ENCODE results near the gene SPIRE2.
"Not testable (repeated sequence)": the region's sequence is repeated elsewhere in the genome, so short reads cannot be mapped to it uniquely, and the experiment has no call there.

The SPIRE2 gene

DNA sequence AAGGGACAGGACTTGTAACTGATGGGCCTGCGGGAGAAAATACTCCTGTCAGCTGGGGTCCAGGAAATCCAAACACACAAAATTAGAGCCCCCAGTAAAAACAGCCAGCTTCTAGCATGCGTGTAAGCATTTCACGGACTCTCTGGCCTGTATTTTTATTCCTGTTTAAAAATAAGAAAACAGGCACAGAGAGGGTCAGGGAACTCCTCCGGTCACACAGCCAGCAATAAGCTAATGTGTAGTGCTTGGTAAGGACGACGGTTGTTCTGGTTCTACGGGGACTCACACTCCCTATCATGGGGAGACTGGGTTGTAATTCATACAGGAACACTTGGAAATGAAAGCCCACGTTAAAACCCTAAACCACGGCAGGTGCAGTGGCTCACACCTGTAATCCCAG, 43.6 kb downstream of the SPIRE2 start:
- no peak for DNase-seq

GRCh38 chr16:89873109-89873971, 45.1 kb downstream of the SPIRE2 start, which contains the start of gene TCF25:
TSS of gene TCF25 (plus strand) at chr16:89873592. CDS start at chr16:89873668, 76 bp downstream.
- DNase-seq, result peak; percentile 55

DNA sequence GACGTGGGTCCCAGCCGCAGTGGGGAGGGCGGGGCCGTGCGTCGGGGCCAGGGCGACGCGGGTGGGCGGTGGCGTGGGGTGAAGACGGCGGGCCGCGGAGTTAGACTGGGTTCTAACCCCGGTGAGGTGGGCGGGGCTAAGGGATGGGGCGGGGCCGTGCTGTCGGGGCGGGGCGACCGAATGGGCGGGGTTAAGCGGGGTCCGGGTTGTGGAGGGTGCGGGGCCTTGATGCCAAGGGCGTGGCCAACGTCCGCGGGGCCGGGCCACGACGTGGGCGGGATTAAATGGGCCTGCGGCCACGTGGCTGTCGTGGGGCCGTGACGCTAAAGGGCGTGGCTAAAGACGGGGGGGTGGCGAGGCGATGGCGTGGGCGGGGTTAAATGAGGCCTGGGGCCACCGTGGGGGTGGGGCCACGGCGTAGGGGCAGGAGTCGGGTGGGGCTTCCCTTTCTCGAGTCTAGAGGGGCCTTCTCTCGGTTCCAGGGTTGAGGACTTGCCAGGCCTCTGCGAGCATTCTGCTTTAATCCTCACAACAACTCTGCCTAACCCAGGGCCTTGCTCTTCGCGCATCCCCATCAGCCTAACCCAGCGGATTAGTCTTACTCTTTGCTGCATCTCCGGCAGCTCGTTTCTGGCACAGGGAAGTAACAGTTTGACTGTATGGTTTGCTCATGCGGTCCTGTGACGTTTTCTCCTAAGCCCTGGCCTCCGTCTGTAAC, 45.9 kb downstream of the SPIRE2 start:
- peak; percentile 76 for DNase-seq

DNA sequence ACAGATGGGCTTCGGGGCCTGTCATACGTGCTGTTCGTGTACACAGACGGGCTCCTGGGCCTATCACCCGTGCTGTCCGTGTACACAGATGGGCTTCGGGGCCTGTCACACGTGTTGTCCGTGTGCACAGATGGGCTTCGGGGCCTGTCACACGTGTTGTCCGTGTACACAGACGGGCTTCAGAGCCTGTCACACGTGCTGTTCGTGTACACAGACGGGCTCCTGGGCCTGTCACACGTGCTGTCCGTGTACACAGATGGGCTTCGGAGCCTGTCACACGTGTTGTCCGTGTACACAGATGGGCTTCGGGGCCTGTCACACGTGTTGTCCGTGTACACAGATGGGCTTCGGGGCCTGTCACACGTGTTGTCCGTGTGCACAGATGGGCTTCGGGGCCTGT, 50.8 kb downstream of the SPIRE2 start:
- not testable (repeated sequence) for DNase-seq

DNA sequence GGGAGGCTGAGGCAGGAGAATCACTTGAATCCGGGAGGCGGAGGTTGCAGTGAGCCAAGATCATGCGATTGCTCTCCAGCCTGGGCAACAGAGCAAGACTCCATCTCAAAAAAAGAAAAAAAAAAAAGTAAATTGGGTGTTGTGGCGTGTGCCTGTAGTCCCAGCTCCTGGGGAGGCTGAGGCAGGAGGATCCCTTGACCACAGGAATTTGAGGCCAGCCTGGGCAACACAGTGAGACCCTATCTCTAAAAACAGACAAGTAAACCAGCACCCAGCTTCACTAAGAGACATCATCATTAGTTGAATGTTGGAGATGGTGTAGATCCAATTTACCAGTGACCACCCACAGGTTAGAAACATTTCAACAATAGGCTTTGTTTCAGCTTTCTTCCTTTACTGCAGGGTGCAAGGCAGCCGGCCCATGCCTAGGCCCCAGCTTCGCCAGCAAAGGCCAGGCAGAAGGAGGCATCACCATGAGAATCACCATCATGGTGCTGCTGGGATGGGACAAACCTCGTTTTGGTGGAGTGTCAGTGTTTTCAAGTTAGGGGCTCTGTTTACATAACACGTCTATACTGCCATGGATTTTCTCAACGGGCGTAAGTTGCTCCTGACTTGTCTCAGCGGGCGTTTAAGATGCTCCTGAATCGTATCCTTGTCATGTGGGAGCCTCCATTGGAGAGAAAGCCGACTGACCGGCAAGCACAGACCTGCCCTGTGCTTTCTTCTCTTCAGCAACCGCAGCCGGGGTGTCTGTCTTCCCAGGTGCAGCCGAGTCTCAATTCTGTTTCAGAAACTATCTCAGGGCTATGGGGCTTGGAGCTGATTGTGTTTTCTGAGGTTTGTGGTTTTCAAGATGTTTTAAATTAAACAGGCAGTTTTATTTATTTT, 52.4 kb downstream of the SPIRE2 start:
- peak; percentile 25 for DNase-seq

DNA sequence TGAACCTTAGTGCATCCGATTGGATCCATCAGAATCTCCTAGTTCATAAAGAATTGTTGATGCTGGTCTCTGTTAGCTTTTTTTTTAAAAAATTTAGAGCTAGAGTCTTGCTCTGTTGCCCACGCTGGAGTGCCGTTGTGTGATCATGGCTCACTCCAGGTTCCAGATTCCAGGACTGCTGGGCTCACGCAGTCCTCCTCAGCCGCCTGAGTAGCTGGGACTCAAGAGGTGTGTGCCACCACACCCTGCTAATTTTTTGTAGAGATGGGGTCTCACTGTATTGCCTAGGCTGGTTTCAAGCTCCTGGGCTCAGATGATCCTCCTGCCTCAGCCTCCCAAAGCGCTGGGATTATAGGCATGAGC, 53.1 kb downstream of the SPIRE2 start:
- no peak for DNase-seq

- no peak for DNase-seq
Observed at GRCh38 chr16:89883346-89884040, 55.2 kb downstream of the SPIRE2 start.

GRCh38 chr16:89884041-89884421, 55.8 kb downstream of the SPIRE2 start:
- no peak for DNase-seq

GRCh38 chr16:89887243-89887642, 59.0 kb downstream of the SPIRE2 start:
- no peak for DNase-seq

DNA sequence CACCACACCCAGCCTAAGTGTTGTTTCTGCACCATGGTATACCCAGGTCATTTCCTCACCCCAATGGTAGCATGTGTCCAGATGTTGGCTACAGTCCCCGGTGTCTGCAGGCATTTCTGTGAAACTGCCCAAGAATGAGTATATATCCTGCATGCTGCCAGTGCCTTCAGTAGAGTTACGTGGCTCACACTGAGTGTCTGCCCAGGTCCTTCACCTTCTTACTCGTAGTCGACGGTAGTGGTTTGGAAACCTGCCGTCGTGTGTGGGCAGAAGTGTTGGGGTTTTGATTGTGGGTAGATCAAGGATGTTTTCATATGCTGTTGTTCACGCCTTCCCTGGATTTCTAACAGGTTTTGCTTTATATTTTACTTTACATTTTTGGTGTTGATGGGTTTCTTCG, 61.9 kb downstream of the SPIRE2 start:
- no peak for DNase-seq

GRCh38 chr16:89890886-89891657, 62.8 kb downstream of the SPIRE2 start:
- no peak for DNase-seq

- no peak for DNase-seq
Observed at GRCh38 chr16:89892055-89892630, 63.9 kb downstream of the SPIRE2 start.

- no peak for DNase-seq
Observed at GRCh38 chr16:89892635-89893034, 64.4 kb downstream of the SPIRE2 start.

GRCh38 chr16:89893642-89894548, 65.6 kb downstream of the SPIRE2 start:
- DNase-seq, result no peak

DNA sequence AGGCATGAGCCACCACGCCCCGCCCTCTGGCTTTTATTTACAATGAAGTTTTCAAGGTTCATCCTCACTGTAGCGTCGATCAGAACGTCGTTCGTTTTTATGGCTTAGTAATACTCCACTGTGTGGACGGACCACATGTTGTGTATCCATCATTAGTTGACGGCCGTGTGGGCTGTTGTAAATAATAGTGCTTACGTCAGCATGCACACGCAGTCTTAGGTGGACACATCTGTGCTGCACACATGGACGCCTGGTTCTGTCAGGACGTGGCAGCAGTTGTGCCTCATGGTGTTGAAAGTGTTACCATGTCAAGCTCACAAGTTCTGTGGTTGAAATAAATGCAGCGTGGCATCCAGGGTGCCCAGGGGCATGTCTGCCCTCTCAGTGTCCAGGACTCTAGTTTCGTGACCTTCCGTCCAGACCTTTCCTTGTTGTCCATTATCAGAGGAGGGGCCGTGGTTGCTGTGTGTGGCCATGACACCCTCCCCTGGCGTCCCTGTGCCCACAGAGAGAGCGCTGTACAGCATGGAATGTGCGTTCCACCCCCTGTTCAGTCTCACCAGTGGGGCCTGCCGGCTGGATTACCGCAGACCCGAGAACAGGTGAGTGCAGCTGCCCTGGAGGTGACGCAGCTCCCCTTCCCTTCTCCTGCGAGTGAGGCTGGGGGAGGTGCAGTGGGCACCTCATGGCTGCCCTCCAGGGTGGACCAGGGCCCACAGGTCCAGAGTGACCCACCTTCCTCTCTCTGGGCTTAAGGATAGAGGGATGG, 67.4 kb downstream of the SPIRE2 start:
- DNase-seq, result no peak

GRCh38 chr16:89897204-89897603, 68.9 kb downstream of the SPIRE2 start:
- DNase-seq, result no peak

DNA sequence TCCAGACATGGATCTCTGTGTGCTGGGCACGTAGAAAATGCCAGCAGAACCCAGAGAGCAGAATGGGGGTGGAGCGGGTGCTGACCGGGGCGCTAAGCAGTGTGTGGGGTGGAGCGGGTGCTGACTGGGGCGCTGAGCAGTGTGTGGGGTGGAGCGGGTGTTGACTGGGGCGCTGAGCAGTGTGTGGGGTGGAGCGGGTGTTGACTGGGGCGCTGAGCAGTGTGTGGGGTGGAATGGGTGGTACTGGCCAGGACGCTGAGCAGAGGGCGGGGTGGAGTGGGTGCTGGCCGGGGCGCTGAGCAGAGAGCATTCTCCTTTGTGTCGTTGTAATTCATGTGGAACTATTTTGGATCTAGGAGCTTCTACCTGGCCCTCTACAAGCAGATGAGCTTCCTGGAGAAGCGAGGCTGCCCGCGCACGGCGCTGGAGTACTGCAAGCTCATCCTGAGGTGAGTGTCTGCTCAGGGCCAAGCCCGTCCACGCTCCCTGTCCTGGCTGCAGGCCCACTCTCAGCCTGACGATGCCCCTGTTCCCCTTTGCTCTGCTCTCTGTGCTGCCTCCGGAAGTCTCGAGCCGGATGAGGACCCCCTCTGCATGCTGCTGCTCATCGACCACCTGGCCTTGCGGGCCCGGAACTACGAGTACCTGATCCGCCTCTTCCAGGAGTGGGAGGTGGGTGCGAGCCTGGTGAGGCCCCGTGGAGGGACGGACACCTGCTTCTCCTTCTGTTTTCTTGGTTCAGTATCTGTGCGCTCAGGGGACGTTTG, 70.1 kb downstream of the SPIRE2 start:
- no peak for DNase-seq

- DNase-seq, result no peak
Observed at GRCh38 chr16:89899879-89900481, 71.7 kb downstream of the SPIRE2 start.
